Gastrocnemius medialis (tissue), 4 donors: ENCODE results near the gene OSMR. TPM values are rescaled to one million over a fixed set of nuclear protein-coding genes. Genes with fewer than 3 reads are reported as not detected.

Experiments
- ATAC-seq, 2 donors: fragments of 150-250 bp; one replicate each; pipeline ENCODE4 v1.9.1; 2016
- DNase-seq, 2 donors: peaks; one replicate each; pipeline ENCODE4 v3.0.0-alpha.2; 2019
- H3K27ac ChIP-seq, 4 donors: fragments of 200-600 bp; sonication (generic); 1 replicate in 1 of 4; 2 replicates in 3 of 4; pipeline ENCODE4 v1.5.1; 2016 to 2018; ENCODE audit warnings: mild to moderate bottlenecking in 2 of 4, moderate library complexity in 1 of 4
- H3K27me3 ChIP-seq, 3 donors: fragments of 200-600 bp; sonication (generic) in 2 of 3; 1 replicate in 1 of 3; 2 replicates in 2 of 3; pipeline versions ENCODE4 v1.5.1 to v1.6.0; 2016 to 2019; ENCODE audit warnings: mild to moderate bottlenecking in 1 of 3, moderate library complexity in 1 of 3
- H3K36me3 ChIP-seq, 2 donors: fragments of 200-600 bp; sonication (generic) in 1 of 2; one replicate each; pipeline ENCODE4 v1.5.1; 2017 to 2018
- H3K4me1 ChIP-seq, 2 donors: fragments of 200-600 bp; sonication (generic) in 1 of 2; one replicate each; pipeline ENCODE4 v1.5.1; 2016 to 2017; ENCODE audit warnings: mild to moderate bottlenecking in 2 of 2
- H3K4me3 ChIP-seq, 4 donors: fragments of 200-600 bp; sonication (generic) in 3 of 4; 1 replicate in 1 of 4; 2 replicates in 3 of 4; pipeline ENCODE4 v1.5.1; 2016 to 2019; ENCODE audit warnings: mild to moderate bottlenecking in 2 of 4
- H3K9me3 ChIP-seq, 3 donors: fragments of 200-600 bp; sonication (generic) in 2 of 3; 1 replicate in 1 of 3; 2 replicates in 2 of 3; pipeline ENCODE4 v1.5.1; 2016 to 2019
- POLR2A ChIP-seq, 2 donors: fragments of 450-650 bp; IDR thresholded peaks; one replicate each; pipeline ENCODE4 v1.6.1; 2017; ENCODE audit warnings: antibody characterized with exemption in 2 of 2, mild to moderate bottlenecking in 2 of 2, moderate library complexity in 2 of 2
- in situ Hi-C, 4 donors: fragments of 200-750 bp; cut with MboI; loops; one replicate each; pipeline versions ENCODE4 v1.15.0 to v1.8.0; 2017; ENCODE audit warnings: low sequenced_read_pairs in 4 of 4
- intact Hi-C: fragments of 100-400 bp; cut with DNase I; formaldehyde crosslinking; loops from one replicate; pipeline ENCODE4 v1.15.1; 2023; ENCODE audit warnings: low total_unique reads
- total RNA-seq, 4 donors: library from RNA; depleted of rRNA; stranded (reverse); fragments of >200 nt; gene quantifications; one replicate each; pipeline versions ENCODE4 v1.1.0 to v1.2.3, GENCODE V29; 2016
- TF ChIP-seq, protein P1 (sequence below), 5 experiments: fragments of 450-650 bp in 3 of 5; fragments of 200-600 bp in 2 of 5; sonication (generic) in 2 of 5; IDR thresholded peaks in 4 of 5; conservative IDR thresholded peaks in 1 of 5; 1 replicate in 4 of 5; 2 replicates in 1 of 5; pipeline ENCODE4 v1.5.1; 2016 to 2019; ENCODE audit warnings: antibody characterized with exemption in 5 of 5, mild to moderate bottlenecking in 3 of 5, moderate library complexity in 3 of 5

Gene OSMR
- total RNA-seq, 4 donors from 2014 or later, result 4.9 to 12.4 (median 6.5) TPM

- no peak overlapping the region for H3K27ac ChIP-seq
- no peak for DNase-seq
- H3K27me3 ChIP-seq, result no peaks in the 10 kb centered on the region
- no peak for ATAC-seq
- no peak overlapping the region for H3K4me3 ChIP-seq
- intact Hi-C loops, result no loop called here
- in situ Hi-C loops, result loop anchor here in 2 of 4 donors (10.0 kb wide), 1 partner anchor 382 kb away; no protein-coding TSS in a partner anchor
- H3K9me3 ChIP-seq, result no peaks in the 10 kb centered on the region
- no peaks in the 10 kb centered on the region for H3K4me1 ChIP-seq
- TF ChIP-seq POLR2A (IDR thresholded peaks at IDR 0.05), result no peak
- TF ChIP-seq, protein P1, sequence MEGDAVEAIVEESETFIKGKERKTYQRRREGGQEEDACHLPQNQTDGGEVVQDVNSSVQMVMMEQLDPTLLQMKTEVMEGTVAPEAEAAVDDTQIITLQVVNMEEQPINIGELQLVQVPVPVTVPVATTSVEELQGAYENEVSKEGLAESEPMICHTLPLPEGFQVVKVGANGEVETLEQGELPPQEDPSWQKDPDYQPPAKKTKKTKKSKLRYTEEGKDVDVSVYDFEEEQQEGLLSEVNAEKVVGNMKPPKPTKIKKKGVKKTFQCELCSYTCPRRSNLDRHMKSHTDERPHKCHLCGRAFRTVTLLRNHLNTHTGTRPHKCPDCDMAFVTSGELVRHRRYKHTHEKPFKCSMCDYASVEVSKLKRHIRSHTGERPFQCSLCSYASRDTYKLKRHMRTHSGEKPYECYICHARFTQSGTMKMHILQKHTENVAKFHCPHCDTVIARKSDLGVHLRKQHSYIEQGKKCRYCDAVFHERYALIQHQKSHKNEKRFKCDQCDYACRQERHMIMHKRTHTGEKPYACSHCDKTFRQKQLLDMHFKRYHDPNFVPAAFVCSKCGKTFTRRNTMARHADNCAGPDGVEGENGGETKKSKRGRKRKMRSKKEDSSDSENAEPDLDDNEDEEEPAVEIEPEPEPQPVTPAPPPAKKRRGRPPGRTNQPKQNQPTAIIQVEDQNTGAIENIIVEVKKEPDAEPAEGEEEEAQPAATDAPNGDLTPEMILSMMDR (IDR thresholded peaks at IDR 0.05 in 4 of 5, conservative IDR thresholded peaks at IDR 0.05 in 1 of 5), result no peak
- H3K36me3 ChIP-seq, result no peaks in the 10 kb centered on the region
These were observed 29.5 kb upstream of the OSMR start for GRCh38 chr5:38816083-38817030.

DNA sequence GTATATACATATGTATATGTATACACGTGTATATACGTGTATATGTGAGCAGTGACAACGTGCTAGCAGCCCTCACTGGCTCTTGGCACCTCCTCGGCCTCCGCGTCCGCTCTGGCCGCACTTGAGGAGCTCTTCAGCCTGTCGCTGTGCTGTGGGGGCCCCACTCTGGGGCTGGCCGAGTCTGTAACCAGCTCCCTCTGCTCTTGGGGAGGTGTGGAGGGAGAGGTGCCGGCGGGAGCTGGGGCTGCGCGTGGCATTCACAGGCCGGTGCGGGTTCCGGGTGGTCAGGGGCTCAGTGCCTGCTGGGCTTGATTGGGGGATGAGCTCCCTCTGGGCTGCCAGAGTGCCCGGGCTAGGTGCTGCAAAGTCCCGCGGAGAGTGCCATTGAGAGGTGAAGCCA lies 24.1 kb upstream of the OSMR start:
- intact Hi-C loops, result no loop called here
- no peaks in the 10 kb centered on the region for H3K9me3 ChIP-seq
- in situ Hi-C loops, result no loop called here
- ATAC-seq (no peak), DNase-seq (no peak)
- H3K4me3 ChIP-seq, result no peak overlapping the region
- no peaks in the 10 kb centered on the region for H3K27me3 ChIP-seq
- no peaks in the 10 kb centered on the region for H3K4me1 ChIP-seq
- TF ChIP-seq, protein P1 (IDR thresholded peaks at IDR 0.05 in 4 of 5, conservative IDR thresholded peaks at IDR 0.05 in 1 of 5), result no peak
- no peak for TF ChIP-seq POLR2A (IDR thresholded peaks at IDR 0.05)
- H3K27ac ChIP-seq, result no peak overlapping the region
- H3K36me3 ChIP-seq, result no peaks in the 10 kb centered on the region

DNA sequence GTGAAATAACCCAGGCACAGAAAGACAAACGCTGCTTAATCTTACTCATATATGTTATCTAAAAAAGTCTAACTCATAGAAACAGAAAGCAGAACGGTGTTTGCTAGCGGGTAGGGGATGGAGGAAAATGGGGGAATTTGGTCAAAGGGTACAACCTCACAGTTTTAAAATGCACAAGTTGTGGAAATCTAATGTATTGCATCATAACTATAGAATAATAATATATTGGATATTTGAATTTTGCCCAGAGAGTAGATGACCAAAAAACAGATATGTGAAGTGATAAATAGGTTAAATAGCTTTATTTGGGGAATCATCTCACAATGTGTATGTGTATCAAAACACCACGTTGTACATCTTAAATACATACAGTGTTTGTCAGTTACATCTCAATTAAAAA lies 22.3 kb upstream of the OSMR start:
- ATAC-seq (no peak), DNase-seq (no peak)
- no peak overlapping the region for H3K4me3 ChIP-seq
- no peaks in the 10 kb centered on the region for H3K27me3 ChIP-seq
- H3K9me3 ChIP-seq, result no peaks in the 10 kb centered on the region
- TF ChIP-seq, protein P1 (IDR thresholded peaks at IDR 0.05 in 4 of 5, conservative IDR thresholded peaks at IDR 0.05 in 1 of 5), result no peak
- no peak for TF ChIP-seq POLR2A (IDR thresholded peaks at IDR 0.05)
- in situ Hi-C loops, result no loop called here
- H3K27ac ChIP-seq, result no peak overlapping the region
- H3K4me1 ChIP-seq, result no peaks in the 10 kb centered on the region
- intact Hi-C loops, result no loop called here
- no peaks in the 10 kb centered on the region for H3K36me3 ChIP-seq

DNA sequence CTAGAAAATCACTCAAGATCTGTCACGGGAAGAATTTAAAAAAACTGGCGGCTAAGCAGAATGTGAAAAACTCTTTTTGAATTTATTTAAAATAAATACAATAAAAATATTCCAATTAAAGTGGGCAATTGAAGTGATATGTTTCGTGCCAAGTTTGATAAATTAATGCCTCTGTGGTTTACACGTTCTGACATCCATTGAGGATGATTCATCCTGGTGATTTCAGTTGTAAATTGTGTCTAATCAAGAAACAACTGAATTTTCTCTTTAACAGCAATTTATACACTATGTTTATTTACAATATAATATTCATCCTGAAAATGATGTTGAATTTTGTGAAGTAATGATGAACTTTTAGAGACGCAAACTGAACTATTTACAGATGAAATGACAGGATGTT lies 21.0 kb upstream of the OSMR start:
- in situ Hi-C loops, result no loop called here
- H3K4me1 ChIP-seq, result no peaks in the 10 kb centered on the region
- H3K36me3 ChIP-seq, result no peaks in the 10 kb centered on the region
- H3K9me3 ChIP-seq, result no peaks in the 10 kb centered on the region
- H3K27ac ChIP-seq, result no peak overlapping the region
- intact Hi-C loops, result no loop called here
- no peak overlapping the region for H3K4me3 ChIP-seq
- H3K27me3 ChIP-seq, result no peaks in the 10 kb centered on the region
- TF ChIP-seq POLR2A (IDR thresholded peaks at IDR 0.05), result no peak
- TF ChIP-seq, protein P1 (IDR thresholded peaks at IDR 0.05 in 4 of 5, conservative IDR thresholded peaks at IDR 0.05 in 1 of 5), result no peak
- DNase-seq (no peak), ATAC-seq (no peak)
